Uterus (tissue), 4 donors: ENCODE data around the gene TMEM72. TPM values are rescaled to one million over a fixed set of nuclear protein-coding genes. Genes with fewer than 3 reads are reported as not detected.
A peak's percentile ranks its signal among the peaks of the same experiment; 100 is the strongest.

Source experiments
- DNase-seq, 2 donors: peaks; one replicate each; pipeline ENCODE4 v3.0.0-alpha.2; 2019 to 2020
- H3K27ac ChIP-seq, 2 donors: fragments of 200-600 bp; sonication (generic); 1 replicate in 1 of 2; 2 replicates in 1 of 2; pipeline ENCODE4 v1.5.1; 2016 to 2018
- H3K27me3 ChIP-seq, 2 donors: fragments of 200-600 bp; sonication (generic); one replicate each; pipeline ENCODE4 v1.5.1; 2018 to 2019; ENCODE audit warnings: control low read depth in 1 of 2
- H3K36me3 ChIP-seq, 2 donors: fragments of 200-600 bp; sonication (generic); one replicate each; pipeline ENCODE4 v1.5.1; 2019; ENCODE audit warnings: control low read depth in 1 of 2
- H3K4me1 ChIP-seq, 2 donors: fragments of 200-600 bp; sonication (generic); one replicate each; pipeline ENCODE4 v1.5.1; 2018 to 2019; ENCODE audit warnings: control low read depth in 1 of 2
- H3K4me3 ChIP-seq, 2 donors: fragments of 200-600 bp; sonication (generic); 1 replicate in 1 of 2; 2 replicates in 1 of 2; pipeline ENCODE4 v1.5.1; 2018 to 2019; ENCODE audit warnings: mild to moderate bottlenecking in 1 of 2
- H3K9me3 ChIP-seq, 2 donors: fragments of 200-600 bp; sonication (generic); one replicate each; pipeline ENCODE4 v1.5.1; 2019; ENCODE audit warnings: control low read depth in 1 of 2
- CTCF ChIP-seq, 4 experiments: fragments of 200-600 bp in 2 of 4; fragments of 450-650 bp in 2 of 4; sonication (generic) in 2 of 4; IDR thresholded peaks; one replicate each; pipeline ENCODE4 v1.5.1; 2016 to 2019; ENCODE audit warnings: antibody characterized with exemption in 4 of 4, mild to moderate bottlenecking in 2 of 4, moderate library complexity in 1 of 4
- POLR2A ChIP-seq, 2 donors: fragments of 450-650 bp; IDR thresholded peaks; one replicate each; pipeline ENCODE4 v1.6.1; 2016; ENCODE audit warnings: antibody characterized with exemption in 2 of 2, mild to moderate bottlenecking in 1 of 2, moderate library complexity in 1 of 2
- intact Hi-C: fragments of 100-400 bp; cut with DNase I; formaldehyde crosslinking; loops from one replicate; pipeline ENCODE4 v1.15.1; 2023; ENCODE audit warnings: low total_unique reads
- total RNA-seq, 4 donors: library from RNA; depleted of rRNA in 3 of 4; stranded (reverse); fragments of >200 nt in 3 of 4; gene quantifications; one replicate each; pipeline versions ENCODE4 v1.1.0 to v1.2.4, GENCODE V29; 2014 to 2023
- donor health status: DM: yes; HTN: yes; CAD: no.

The TMEM72 gene
- total RNA-seq, 4 donors from 2014 or later, result 0.69 TPM; not detected in 3

- peak in 3 of 4 experiments; percentile 14 to 46 (median 22) for TF ChIP-seq CTCF (IDR thresholded peaks at IDR 0.05)
- TF ChIP-seq POLR2A (IDR thresholded peaks at IDR 0.05), result peak; percentile 94 to 99
- peaks cover 5 to 20% of the 10 kb centered on the region in 2 donors for H3K4me1 ChIP-seq
Measured at GRCh38 chr10:44978570-44979280, 67.6 kb downstream of the TMEM72 start, which contains the start of gene DEPP1. Gene DEPP1 (minus strand): TSS chr10:44978809. CDS start chr10:44978030, 779 bp downstream.

GRCh38 chr10:44979281-44980191 lies 68.4 kb downstream of the TMEM72 start:
- DNase-seq, result peak in 1 of 2 donors; percentile 24
- H3K27ac ChIP-seq, result peak overlapping the region; percentile 89 to 100
- TF ChIP-seq POLR2A (IDR thresholded peaks at IDR 0.05) (no peak), CTCF (IDR thresholded peaks at IDR 0.05) (no peak)
- H3K4me3 ChIP-seq, result no peak overlapping the region
- intact Hi-C loops, result no loop called here
- H3K27me3 ChIP-seq, result no peaks in the 10 kb centered on the region
- H3K9me3 ChIP-seq, result no peaks in the 10 kb centered on the region
- peaks cover 5 to 20% of the 10 kb centered on the region in 2 donors for H3K4me1 ChIP-seq
- no peaks in the 10 kb centered on the region for H3K36me3 ChIP-seq

More at GRCh38 chr10:44978570-44979280, 67.6 kb downstream of the TMEM72 start, which contains the start of gene DEPP1:
- Histone ChIP-seq H3K9me3 (no peaks in the 10 kb centered on the region), H3K4me3 (peak within 1 kb of the TSS; percentile 66 to 85), H3K27ac (peak within 1 kb of the TSS; percentile 89 to 100), H3K27me3 (no peaks in the 10 kb centered on the region), H3K36me3 (no peaks in the 10 kb centered on the region)
- intact Hi-C loops, result no loop called here
- DNase-seq, result peak; percentile 92 to 97

- Histone ChIP-seq H3K4me1 (peaks cover 5 to 20% of the 10 kb centered on the region in 2 donors), H3K9me3 (no peaks in the 10 kb centered on the region), H3K4me3 (no peak overlapping the region), H3K27ac (peak overlapping the region; percentile 89 to 100), H3K27me3 (no peaks in the 10 kb centered on the region), H3K36me3 (no peaks in the 10 kb centered on the region)
- intact Hi-C loops, result no loop called here
- TF ChIP-seq CTCF (IDR thresholded peaks at IDR 0.05) (no peak), POLR2A (IDR thresholded peaks at IDR 0.05) (no peak)
- DNase-seq, result peak in 1 of 2 donors; percentile 23
Measured at GRCh38 chr10:44980309-44981171, 69.4 kb downstream of the TMEM72 start.

GRCh38 chr10:44981172-44982113 lies 70.3 kb downstream of the TMEM72 start:
- peak overlapping the region; percentile 89 to 100 for H3K27ac ChIP-seq
- TF ChIP-seq CTCF (IDR thresholded peaks at IDR 0.05), result no peak
- TF ChIP-seq POLR2A (IDR thresholded peaks at IDR 0.05), result peak in 1 of 2 donors; percentile 41
- no peak overlapping the region for H3K4me3 ChIP-seq
- H3K36me3 ChIP-seq, result no peaks in the 10 kb centered on the region
- H3K4me1 ChIP-seq, result peaks cover 5 to 14% of the 10 kb centered on the region in 2 donors
- no peaks in the 10 kb centered on the region for H3K27me3 ChIP-seq
- peak; percentile 56 to 66 for DNase-seq
- intact Hi-C loops, result no loop called here
- H3K9me3 ChIP-seq, result no peaks in the 10 kb centered on the region
